Ishikawa (cell line): ENCODE measurements around the gene TAX1BP1.

Experiments used
- MAX ChIP-seq: IDR thresholded peaks from 2 replicates; pipeline ENCODE4 v1.6.1; 2012
- TAF1 ChIP-seq: IDR thresholded peaks from 2 replicates; pipeline ENCODE4 v1.6.1; 2012; ENCODE audit warnings: low read depth, mild to moderate bottlenecking
- TEAD4 ChIP-seq: IDR thresholded peaks from 2 replicates; pipeline ENCODE4 v1.6.1; 2012
- TF ChIP-seq, protein P1 (sequence below): IDR thresholded peaks from 2 replicates; pipeline ENCODE4 v1.6.1; 2012; ENCODE audit warnings: low read depth, mild to moderate bottlenecking

DNA sequence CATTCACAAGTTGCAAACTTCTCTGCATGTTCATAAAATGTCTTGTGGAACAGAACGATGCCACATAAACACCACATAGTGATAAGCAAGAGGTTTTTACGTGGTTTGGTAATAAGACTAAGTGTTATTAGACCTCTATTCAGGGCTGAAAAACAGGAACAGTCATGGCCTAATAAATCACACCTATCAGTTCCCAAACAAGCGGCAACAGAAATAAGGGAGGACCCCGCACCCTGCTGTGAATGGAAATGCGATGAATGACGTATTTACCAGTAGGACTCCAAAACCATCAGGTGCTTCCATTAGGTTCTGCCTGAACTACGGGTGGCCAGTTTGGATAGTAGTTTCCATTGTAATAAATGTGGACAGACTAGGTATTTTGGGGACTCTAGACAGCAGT lies 129.1 kb downstream of the TAX1BP1 start:
- TF ChIP-seq TAF1, result no peak
- TF ChIP-seq TEAD4, result no peak
- no peak for TF ChIP-seq MAX
- TF ChIP-seq, protein P1, sequence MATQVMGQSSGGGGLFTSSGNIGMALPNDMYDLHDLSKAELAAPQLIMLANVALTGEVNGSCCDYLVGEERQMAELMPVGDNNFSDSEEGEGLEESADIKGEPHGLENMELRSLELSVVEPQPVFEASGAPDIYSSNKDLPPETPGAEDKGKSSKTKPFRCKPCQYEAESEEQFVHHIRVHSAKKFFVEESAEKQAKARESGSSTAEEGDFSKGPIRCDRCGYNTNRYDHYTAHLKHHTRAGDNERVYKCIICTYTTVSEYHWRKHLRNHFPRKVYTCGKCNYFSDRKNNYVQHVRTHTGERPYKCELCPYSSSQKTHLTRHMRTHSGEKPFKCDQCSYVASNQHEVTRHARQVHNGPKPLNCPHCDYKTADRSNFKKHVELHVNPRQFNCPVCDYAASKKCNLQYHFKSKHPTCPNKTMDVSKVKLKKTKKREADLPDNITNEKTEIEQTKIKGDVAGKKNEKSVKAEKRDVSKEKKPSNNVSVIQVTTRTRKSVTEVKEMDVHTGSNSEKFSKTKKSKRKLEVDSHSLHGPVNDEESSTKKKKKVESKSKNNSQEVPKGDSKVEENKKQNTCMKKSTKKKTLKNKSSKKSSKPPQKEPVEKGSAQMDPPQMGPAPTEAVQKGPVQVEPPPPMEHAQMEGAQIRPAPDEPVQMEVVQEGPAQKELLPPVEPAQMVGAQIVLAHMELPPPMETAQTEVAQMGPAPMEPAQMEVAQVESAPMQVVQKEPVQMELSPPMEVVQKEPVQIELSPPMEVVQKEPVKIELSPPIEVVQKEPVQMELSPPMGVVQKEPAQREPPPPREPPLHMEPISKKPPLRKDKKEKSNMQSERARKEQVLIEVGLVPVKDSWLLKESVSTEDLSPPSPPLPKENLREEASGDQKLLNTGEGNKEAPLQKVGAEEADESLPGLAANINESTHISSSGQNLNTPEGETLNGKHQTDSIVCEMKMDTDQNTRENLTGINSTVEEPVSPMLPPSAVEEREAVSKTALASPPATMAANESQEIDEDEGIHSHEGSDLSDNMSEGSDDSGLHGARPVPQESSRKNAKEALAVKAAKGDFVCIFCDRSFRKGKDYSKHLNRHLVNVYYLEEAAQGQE, result no peak
